Measurements from ENCODE around the gene YPEL1. TPM values are rescaled to one million over a fixed set of nuclear protein-coding genes. Genes with fewer than 3 reads are reported as not detected.

YPEL1 gene
- total RNA-seq, 2 donors from 2014 or later = 2.2 to 2.9 TPM

DNA sequence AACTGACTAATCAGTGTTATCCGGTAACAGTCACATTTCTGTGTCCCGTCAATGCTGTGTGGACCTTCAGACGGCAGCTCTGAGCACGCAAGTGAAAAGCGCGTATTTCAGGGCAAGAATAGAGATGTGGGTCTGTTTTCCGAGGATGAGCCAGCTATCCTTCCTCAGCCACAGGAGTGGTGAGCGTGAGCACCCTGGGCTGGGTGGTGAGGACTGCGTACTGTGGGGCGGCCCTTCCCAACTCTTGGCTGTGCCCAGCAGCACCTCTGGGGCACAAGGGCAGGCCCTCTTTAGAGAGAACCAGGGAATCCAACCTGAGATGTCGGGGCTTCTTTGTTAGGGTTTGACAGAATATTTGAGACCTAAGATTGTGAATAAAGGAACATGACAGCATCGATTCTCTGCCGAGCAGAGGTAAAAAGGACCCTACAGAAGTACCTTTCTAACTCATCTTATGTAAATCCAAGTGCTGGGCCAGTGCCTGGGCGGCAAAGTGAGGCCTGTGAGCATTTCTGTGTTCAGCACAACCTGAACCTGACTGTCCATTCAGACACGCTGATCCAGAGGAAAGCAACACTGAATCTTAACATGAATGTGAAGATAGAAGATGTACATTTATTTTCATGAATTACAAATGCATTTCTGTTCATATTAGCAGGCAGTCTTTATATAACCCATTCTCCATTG, 26.5 kb upstream of the YPEL1 start:
- DNase-seq = no peak
- no peaks in the 10 kb centered on the region for H3K9me3 ChIP-seq
- H3K27me3 ChIP-seq = no peaks in the 10 kb centered on the region
- TF ChIP-seq CTCF (IDR thresholded peaks at IDR 0.05) = no peak
- no peak overlapping the region for H3K27ac ChIP-seq
- H3K9ac ChIP-seq (ENCODE audit: low read depth in 2 of 2, low read length in 2 of 2) = no peak overlapping the region
- peaks cover 4% of the 10 kb centered on the region for H3K36me3 ChIP-seq
- H3K4me1 ChIP-seq = no peaks in the 10 kb centered on the region
- intact Hi-C loops (cut with DNase I) = no loop called here
- H3K4me3 ChIP-seq = no peak overlapping the region

DNA sequence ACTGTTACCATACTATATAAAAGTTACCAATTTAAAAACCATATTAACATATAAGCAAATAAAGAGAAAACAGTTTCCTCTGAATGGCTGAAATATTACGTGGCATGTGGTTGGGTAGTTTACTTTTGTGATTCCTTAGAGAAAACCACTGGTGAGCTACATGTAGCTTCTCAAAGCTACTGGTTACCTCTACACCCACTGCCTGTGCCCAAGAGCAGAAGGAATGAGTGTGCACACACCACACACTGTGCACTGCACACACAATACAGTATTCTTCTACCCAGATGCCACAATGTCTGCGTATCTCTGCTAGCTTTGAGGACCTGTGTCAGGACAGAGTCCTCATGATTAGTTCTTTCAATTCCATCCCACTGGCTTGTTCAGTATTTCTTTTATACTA, 25.5 kb upstream of the YPEL1 start:
- Histone ChIP-seq H3K9ac (ENCODE audit: low read depth in 2 of 2, low read length in 2 of 2) (no peak overlapping the region), H3K4me1 (no peaks in the 10 kb centered on the region), H3K4me3 (no peak overlapping the region), H3K27me3 (no peaks in the 10 kb centered on the region), H3K36me3 (peaks cover 4% of the 10 kb centered on the region), H3K9me3 (no peaks in the 10 kb centered on the region), H3K27ac (no peak overlapping the region)
- DNase-seq = no peak
- no peak for TF ChIP-seq CTCF (IDR thresholded peaks at IDR 0.05)
- intact Hi-C loops (cut with DNase I) = no loop called here

- H3K4me1 ChIP-seq = no peaks in the 10 kb centered on the region
- H3K9ac ChIP-seq (ENCODE audit: low read depth in 2 of 2, low read length in 2 of 2) = no peak overlapping the region
- no peak overlapping the region for H3K4me3 ChIP-seq
- DNase-seq = no peak
- intact Hi-C loops (cut with DNase I) = no loop called here
- H3K27ac ChIP-seq = no peak overlapping the region
- no peaks in the 10 kb centered on the region for H3K27me3 ChIP-seq
- no peak for TF ChIP-seq CTCF (IDR thresholded peaks at IDR 0.05)
- H3K36me3 ChIP-seq = peaks cover 4% of the 10 kb centered on the region
- H3K9me3 ChIP-seq = no peaks in the 10 kb centered on the region
These were observed 25.0 kb upstream of the YPEL1 start for GRCh38 chr22:21760640-21761039.

GRCh38 chr22:21759646-21760376, 24.2 kb upstream of the YPEL1 start:
- Histone ChIP-seq H3K4me3 (no peak overlapping the region), H3K36me3 (peaks cover 4% of the 10 kb centered on the region)

DNA sequence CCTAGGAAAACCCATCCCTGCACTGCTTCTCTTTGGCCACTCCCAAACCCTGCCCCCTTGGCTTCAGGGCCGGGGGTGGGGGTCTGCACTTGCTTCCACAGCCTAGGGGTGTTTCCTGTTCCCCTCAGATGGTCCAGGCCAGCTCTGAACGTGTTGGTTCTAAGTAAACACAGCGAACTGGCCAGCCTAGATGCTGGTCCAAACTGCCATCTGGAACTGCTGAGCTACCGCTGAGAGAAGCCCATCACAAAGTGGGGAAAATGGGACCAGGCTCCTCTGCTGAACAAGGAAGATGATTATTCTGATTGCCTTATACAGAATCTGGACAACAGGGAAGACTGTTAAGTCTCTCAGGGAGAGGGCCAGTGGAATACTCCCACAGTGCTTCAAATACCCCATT, 23.5 kb upstream of the YPEL1 start:
- Histone ChIP-seq H3K4me1 (no peaks in the 10 kb centered on the region), H3K9ac (ENCODE audit: low read depth in 2 of 2, low read length in 2 of 2) (no peak overlapping the region), H3K27ac (no peak overlapping the region), H3K9me3 (no peaks in the 10 kb centered on the region), H3K27me3 (no peaks in the 10 kb centered on the region), H3K4me3 (no peak overlapping the region), H3K36me3 (peaks cover 4% of the 10 kb centered on the region)
- TF ChIP-seq CTCF (IDR thresholded peaks at IDR 0.05) = no peak
- intact Hi-C loops (cut with DNase I) = no loop called here
- no peak for DNase-seq

More at GRCh38 chr22:21759646-21760376, 24.2 kb upstream of the YPEL1 start:
- no peak for TF ChIP-seq CTCF (IDR thresholded peaks at IDR 0.05)
- Histone ChIP-seq H3K27me3 (no peaks in the 10 kb centered on the region), H3K9ac (ENCODE audit: low read depth in 2 of 2, low read length in 2 of 2) (no peak overlapping the region), H3K4me1 (no peaks in the 10 kb centered on the region), H3K9me3 (no peaks in the 10 kb centered on the region), H3K27ac (no peak overlapping the region)
- intact Hi-C loops (cut with DNase I) = no loop called here
- no peak for DNase-seq
